Trophoblast cell (in vitro differentiated cells and primary cell): ENCODE measurements around the gene FNDC3A.

Source experiments
- DNase-seq, 2 donors: peaks; one replicate each; pipeline ENCODE4 v3.0.0-alpha.2; 2016
- H2AFZ ChIP-seq: 2 replicates; pipeline ENCODE4 v1.6.1; 2013; ENCODE audit warnings: low read length, moderate library complexity, mild to moderate bottlenecking; ENCODE audit not compliant: insufficient read depth, poor library complexity
- H2AK5ac ChIP-seq: 2 replicates; pipeline ENCODE4 v1.6.1; 2013; ENCODE audit warnings: mild to moderate bottlenecking, low read length
- H2BK120ac ChIP-seq: 2 replicates; pipeline ENCODE4 v1.6.1; 2013; ENCODE audit warnings: low read length, mild to moderate bottlenecking, moderate library complexity; ENCODE audit not compliant: insufficient read depth, poor library complexity
- H2BK12ac ChIP-seq: 2 replicates; pipeline ENCODE4 v1.6.1; 2013; ENCODE audit warnings: mild to moderate bottlenecking, low read length, moderate library complexity
- H2BK5ac ChIP-seq: 2 replicates; pipeline ENCODE4 v1.6.1; 2013; ENCODE audit warnings: low read length, low read depth, moderate library complexity, mild to moderate bottlenecking; ENCODE audit not compliant: poor library complexity
- H3K14ac ChIP-seq: 2 replicates; pipeline ENCODE4 v1.6.1; 2013; ENCODE audit warnings: mild to moderate bottlenecking, low read length
- H3K18ac ChIP-seq: 2 replicates; pipeline ENCODE4 v1.6.1; 2013; ENCODE audit warnings: mild to moderate bottlenecking, low read length
- H3K23ac ChIP-seq: 2 replicates; pipeline ENCODE4 v1.6.1; 2013; ENCODE audit warnings: low read length
- H3K27ac ChIP-seq: 2 replicates; pipeline ENCODE4 v1.5.1; 2013; ENCODE audit warnings: low read depth, mild to moderate bottlenecking, inconsistent platforms, low read length, moderate library complexity
- H3K27me3 ChIP-seq: 2 replicates; pipeline ENCODE4 v1.6.1; 2013; ENCODE audit warnings: inconsistent platforms, mild to moderate bottlenecking, low read length, moderate library complexity; ENCODE audit not compliant: insufficient read depth
- H3K36me3 ChIP-seq, 2 experiments: 1 replicate in 1 of 2; 2 replicates in 1 of 2; pipeline ENCODE4 v1.6.1; 2013; ENCODE audit warnings: low read length in 2 of 2, mild to moderate bottlenecking in 2 of 2, moderate library complexity in 1 of 2; ENCODE audit not compliant: insufficient read depth in 2 of 2, control insufficient read depth in 1 of 2
- H3K4ac ChIP-seq: 2 replicates; pipeline ENCODE4 v1.6.1; 2013; ENCODE audit warnings: low read depth, mild to moderate bottlenecking, low read length, moderate library complexity
- H3K4me1 ChIP-seq, 2 experiments: 1 replicate in 1 of 2; 2 replicates in 1 of 2; pipeline ENCODE4 v1.6.1; 2013; ENCODE audit warnings: low read length in 2 of 2, mild to moderate bottlenecking in 2 of 2, moderate library complexity in 1 of 2; ENCODE audit not compliant: insufficient read depth in 2 of 2, control insufficient read depth in 1 of 2
- H3K4me2 ChIP-seq: 2 replicates; pipeline ENCODE4 v1.6.1; 2013; ENCODE audit warnings: inconsistent platforms, mild to moderate bottlenecking, low read length, moderate library complexity
- H3K4me3 ChIP-seq: 2 replicates; pipeline ENCODE4 v1.5.1; 2013; ENCODE audit warnings: mild to moderate bottlenecking, low read depth, low read length, inconsistent platforms
- H3K79me1 ChIP-seq: one replicate; pipeline ENCODE4 v1.6.1; 2013; ENCODE audit warnings: low read length
- H3K79me2 ChIP-seq: 2 replicates; pipeline ENCODE4 v1.6.1; 2013; ENCODE audit warnings: low read length, mild to moderate bottlenecking; ENCODE audit not compliant: control insufficient read depth, insufficient read depth, poor library complexity
- H3K9ac ChIP-seq: 2 replicates; pipeline ENCODE4 v1.6.1; 2013; ENCODE audit warnings: mild to moderate bottlenecking, low read length
- H3K9me3 ChIP-seq: 2 replicates; pipeline ENCODE4 v1.6.1; 2013; ENCODE audit warnings: low read depth, mild to moderate bottlenecking, control low read depth, inconsistent platforms, low read length; ENCODE audit not compliant: insufficient read depth
- H4K12ac ChIP-seq: 2 replicates; pipeline ENCODE4 v1.6.1; 2013; ENCODE audit warnings: low read depth, mild to moderate bottlenecking, low read length, moderate library complexity
- H4K8ac ChIP-seq: 2 replicates; pipeline ENCODE4 v1.6.1; 2013; ENCODE audit warnings: low read depth, mild to moderate bottlenecking, low read length, moderate library complexity
- H4K91ac ChIP-seq: one replicate; pipeline ENCODE4 v1.6.1; 2013; ENCODE audit warnings: low read depth, mild to moderate bottlenecking, low read length, moderate library complexity
- WGBS: extraction: QIAGEN DNeasy Blood & Tissue Kit; methylation state at CpG from one replicate; pipeline ENCODE4 v1.1.7; 2013; ENCODE audit warnings: missing lambda C conversion rate; ENCODE audit not compliant: insufficient read length, insufficient coverage; ENCODE audit errors: extremely low coverage; 5-methylcytosine and 5-hydroxymethylcytosine counted together

Gene FNDC3A

GRCh38 chr13:49251326-49251725 is 275.6 kb downstream of the FNDC3A start:
- H3K18ac ChIP-seq: no peak overlapping the region
- no peaks in the 10 kb centered on the region for H3K27me3 ChIP-seq
- H2AFZ ChIP-seq: no peak overlapping the region
- H4K91ac ChIP-seq: no peak overlapping the region
- no peak overlapping the region for H3K4me3 ChIP-seq
- H4K12ac ChIP-seq: no peak overlapping the region
- no peak overlapping the region for H2BK120ac ChIP-seq
- H3K14ac ChIP-seq: no peak overlapping the region
- no peak overlapping the region for H3K23ac ChIP-seq
- H3K4ac ChIP-seq: no peak overlapping the region
- no peaks in the 10 kb centered on the region for H3K9me3 ChIP-seq
- peaks cover 2% of the 10 kb centered on the region for H3K79me2 ChIP-seq
- peaks cover 0 to 3% of the 10 kb centered on the region in 2 experiments for H3K36me3 ChIP-seq
- no peak overlapping the region for H3K27ac ChIP-seq
- H3K79me1 ChIP-seq: peaks cover 4% of the 10 kb centered on the region
- H3K4me2 ChIP-seq: no peak overlapping the region
- no peak overlapping the region for H2BK12ac ChIP-seq
- H3K4me1 ChIP-seq: peaks cover 0 to 2% of the 10 kb centered on the region in 2 experiments
- H4K8ac ChIP-seq: no peak overlapping the region
- H3K9ac ChIP-seq: no peak overlapping the region
- WGBS: no CpG with 5 or more reads among the region's 5 CpGs
- DNase-seq: no peak
- no peak overlapping the region for H2AK5ac ChIP-seq
- no peak overlapping the region for H2BK5ac ChIP-seq

DNA sequence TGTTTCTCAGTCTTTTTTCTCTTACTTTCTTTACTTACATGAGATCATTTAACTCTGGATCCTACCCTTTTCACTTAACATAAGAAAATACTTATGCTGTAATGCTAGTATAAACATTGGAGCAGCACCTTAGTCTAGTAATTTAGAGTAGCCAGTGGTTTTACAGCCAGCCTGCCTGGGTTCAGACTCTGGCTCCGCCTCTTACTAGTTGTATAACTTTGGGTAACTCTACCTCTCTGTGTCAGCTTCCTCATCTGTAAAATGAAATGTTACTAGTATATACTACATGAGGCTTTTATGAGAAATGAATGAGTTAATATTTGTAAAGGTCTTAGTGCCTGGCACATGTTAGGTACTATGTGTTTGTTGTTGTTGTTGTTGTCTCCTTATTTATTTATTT is 277.6 kb downstream of the FNDC3A start:
- WGBS: no CpG with 5 or more reads among the region's 1 CpG
- no peak overlapping the region for H3K4ac ChIP-seq
- no peak overlapping the region for H3K4me3 ChIP-seq
- no peak overlapping the region for H3K27ac ChIP-seq
- H3K14ac ChIP-seq: no peak overlapping the region
- no peak overlapping the region for H3K23ac ChIP-seq
- no peak overlapping the region for H2AK5ac ChIP-seq
- no peak overlapping the region for H3K18ac ChIP-seq
- H3K79me2 ChIP-seq: no peaks in the 10 kb centered on the region
- H3K36me3 ChIP-seq: peaks cover 2 to 3% of the 10 kb centered on the region in 2 experiments
- no peak overlapping the region for H4K12ac ChIP-seq
- no peak for DNase-seq
- H3K79me1 ChIP-seq: no peaks in the 10 kb centered on the region
- H3K27me3 ChIP-seq: no peaks in the 10 kb centered on the region
- no peak overlapping the region for H2AFZ ChIP-seq
- H2BK5ac ChIP-seq: no peak overlapping the region
- no peak overlapping the region for H4K8ac ChIP-seq
- H4K91ac ChIP-seq: no peak overlapping the region
- no peaks in the 10 kb centered on the region for H3K9me3 ChIP-seq
- H3K9ac ChIP-seq: no peak overlapping the region
- H3K4me1 ChIP-seq: no peaks in the 10 kb centered on the region
- H3K4me2 ChIP-seq: no peak overlapping the region
- no peak overlapping the region for H2BK120ac ChIP-seq
- H2BK12ac ChIP-seq: no peak overlapping the region

DNA sequence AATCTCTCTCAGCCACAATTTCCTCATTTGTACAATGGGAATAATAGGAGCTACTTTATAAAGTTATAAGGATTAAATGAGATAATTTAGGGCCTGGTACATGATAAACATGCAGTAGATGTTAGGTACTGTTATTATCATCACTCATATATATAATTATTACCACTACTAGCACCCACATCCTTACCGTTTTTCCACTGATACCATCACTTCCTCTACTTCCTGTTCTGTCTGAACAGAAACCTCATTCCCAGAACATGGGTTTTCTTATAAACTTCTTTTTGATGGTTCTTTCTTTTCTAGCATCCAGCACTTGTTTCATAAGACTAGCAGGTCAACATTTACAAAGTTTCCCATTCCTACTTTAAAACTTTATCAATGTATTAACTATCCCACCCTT is 278.3 kb downstream of the FNDC3A start:
- Histone ChIP-seq H2BK12ac (no peak overlapping the region), H3K4me3 (no peak overlapping the region), H3K27ac (no peak overlapping the region), H3K9ac (no peak overlapping the region), H3K23ac (no peak overlapping the region), H4K91ac (no peak overlapping the region), H2BK5ac (no peak overlapping the region), H4K8ac (no peak overlapping the region), H3K9me3 (no peaks in the 10 kb centered on the region), H3K18ac (no peak overlapping the region), H3K14ac (no peak overlapping the region), H3K79me1 (no peaks in the 10 kb centered on the region), H2AK5ac (no peak overlapping the region), H3K4ac (no peak overlapping the region), H3K79me2 (no peaks in the 10 kb centered on the region), H3K4me1 (no peaks in the 10 kb centered on the region), H2AFZ (no peak overlapping the region), H3K36me3 (peaks cover 2 to 3% of the 10 kb centered on the region in 2 experiments), H3K27me3 (no peaks in the 10 kb centered on the region), H3K4me2 (no peak overlapping the region), H2BK120ac (no peak overlapping the region), H4K12ac (no peak overlapping the region)
- DNase-seq: no peak
- WGBS: no CpG with 5 or more reads among the region's 1 CpG

DNA sequence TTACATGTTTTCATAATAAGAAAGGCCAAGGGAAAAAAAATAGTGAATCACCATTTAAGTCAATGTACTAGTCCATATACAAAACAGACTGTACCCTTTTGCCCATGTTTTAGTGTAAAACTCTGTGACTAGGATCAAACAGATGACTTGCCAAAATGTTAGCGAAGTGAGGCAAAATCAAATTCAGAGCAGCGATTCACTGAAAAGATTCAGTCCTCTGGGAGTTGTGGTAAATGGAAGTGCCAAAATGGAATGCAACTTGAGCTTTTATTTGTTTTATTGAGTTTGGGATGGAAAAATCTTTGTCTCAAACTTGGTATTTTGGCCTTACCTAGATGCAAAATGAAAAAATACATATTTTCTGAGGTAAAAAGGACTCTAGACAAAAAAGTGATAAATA is 281.1 kb downstream of the FNDC3A start:
- no peak overlapping the region for H2AK5ac ChIP-seq
- no peak overlapping the region for H3K27ac ChIP-seq
- no peak overlapping the region for H2BK5ac ChIP-seq
- H4K8ac ChIP-seq: no peak overlapping the region
- H3K79me1 ChIP-seq: no peaks in the 10 kb centered on the region
- no CpG with 5 or more reads among the region's 2 CpGs for WGBS
- no peak overlapping the region for H3K9ac ChIP-seq
- no peak overlapping the region for H3K4me3 ChIP-seq
- no peak overlapping the region for H3K14ac ChIP-seq
- H2AFZ ChIP-seq: no peak overlapping the region
- no peak overlapping the region for H3K4ac ChIP-seq
- no peak overlapping the region for H3K4me2 ChIP-seq
- H4K91ac ChIP-seq: no peak overlapping the region
- H3K79me2 ChIP-seq: no peaks in the 10 kb centered on the region
- H4K12ac ChIP-seq: no peak overlapping the region
- no peak overlapping the region for H3K18ac ChIP-seq
- H3K27me3 ChIP-seq: no peaks in the 10 kb centered on the region
- no peaks in the 10 kb centered on the region for H3K4me1 ChIP-seq
- H3K36me3 ChIP-seq: peaks cover 5 to 6% of the 10 kb centered on the region in 2 experiments
- no peak overlapping the region for H2BK120ac ChIP-seq
- DNase-seq: no peak
- no peak overlapping the region for H2BK12ac ChIP-seq
- H3K23ac ChIP-seq: no peak overlapping the region
- no peaks in the 10 kb centered on the region for H3K9me3 ChIP-seq
